ENCODE data around the gene FBN2.

DNA sequence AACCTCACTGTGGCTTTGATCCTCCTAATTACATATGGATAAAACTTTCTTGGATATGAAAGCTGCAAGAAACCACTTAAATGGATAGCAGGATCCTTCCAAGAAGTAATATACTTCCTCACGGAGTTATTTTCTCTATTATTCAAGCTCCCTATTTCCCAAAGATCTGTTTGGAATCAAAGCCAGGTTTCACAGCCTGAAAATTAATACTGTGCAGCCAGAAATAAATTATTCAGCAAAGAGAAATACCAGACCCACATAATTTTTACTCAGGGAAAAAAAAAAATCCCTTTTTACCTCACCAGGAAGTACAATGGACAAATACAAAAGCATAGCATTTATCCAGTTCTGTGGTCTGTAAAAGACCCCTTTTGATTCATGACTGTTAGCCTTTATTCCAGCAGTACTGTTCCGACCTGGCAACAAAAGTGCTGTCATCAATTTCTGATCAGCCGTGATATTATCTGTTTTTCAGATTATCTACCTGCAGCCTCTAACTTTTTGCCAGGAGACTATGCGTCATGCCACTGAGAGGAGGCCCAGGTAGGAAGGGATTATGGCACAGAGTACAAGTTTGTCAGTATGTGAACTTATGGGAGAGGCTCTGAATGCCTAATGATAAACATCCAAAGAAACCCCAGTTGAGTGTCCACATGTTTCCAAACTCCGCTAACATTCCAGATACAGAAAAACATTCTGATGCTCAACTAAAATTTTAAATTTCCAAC is 57.0 kb downstream of the FBN2 start:
- TF ChIP-seq, protein P1, sequence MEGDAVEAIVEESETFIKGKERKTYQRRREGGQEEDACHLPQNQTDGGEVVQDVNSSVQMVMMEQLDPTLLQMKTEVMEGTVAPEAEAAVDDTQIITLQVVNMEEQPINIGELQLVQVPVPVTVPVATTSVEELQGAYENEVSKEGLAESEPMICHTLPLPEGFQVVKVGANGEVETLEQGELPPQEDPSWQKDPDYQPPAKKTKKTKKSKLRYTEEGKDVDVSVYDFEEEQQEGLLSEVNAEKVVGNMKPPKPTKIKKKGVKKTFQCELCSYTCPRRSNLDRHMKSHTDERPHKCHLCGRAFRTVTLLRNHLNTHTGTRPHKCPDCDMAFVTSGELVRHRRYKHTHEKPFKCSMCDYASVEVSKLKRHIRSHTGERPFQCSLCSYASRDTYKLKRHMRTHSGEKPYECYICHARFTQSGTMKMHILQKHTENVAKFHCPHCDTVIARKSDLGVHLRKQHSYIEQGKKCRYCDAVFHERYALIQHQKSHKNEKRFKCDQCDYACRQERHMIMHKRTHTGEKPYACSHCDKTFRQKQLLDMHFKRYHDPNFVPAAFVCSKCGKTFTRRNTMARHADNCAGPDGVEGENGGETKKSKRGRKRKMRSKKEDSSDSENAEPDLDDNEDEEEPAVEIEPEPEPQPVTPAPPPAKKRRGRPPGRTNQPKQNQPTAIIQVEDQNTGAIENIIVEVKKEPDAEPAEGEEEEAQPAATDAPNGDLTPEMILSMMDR (IDR thresholded peaks at IDR 0.05) = no peak
- TF ChIP-seq POLR2A (IDR thresholded peaks at IDR 0.05) = no peak
- no peak for TF ChIP-seq POLR2AphosphoS5 (IDR thresholded peaks at IDR 0.05)
